ENCODE measurements around the gene CMBL.

The CMBL gene

GRCh38 chr5:10308844-10309243 lies 1.1 kb upstream of the CMBL start:
- Histone ChIP-seq H3K4me3 (ENCODE audit: low read length) (no peak overlapping the region), H3K4me1 (ENCODE audit: control insufficient read depth, low read depth, low read length) (peaks cover 2% of the 10 kb centered on the region), H3K18ac (ENCODE audit: low read length) (no peak overlapping the region), H2AK5ac (ENCODE audit: low read length) (no peak overlapping the region), H3K79me2 (ENCODE audit: control insufficient read depth, insufficient read depth, low read length) (no peaks in the 10 kb centered on the region), H3K56ac (ENCODE audit: low read length) (no peak overlapping the region), H3K36me3 (ENCODE audit: control insufficient read depth, insufficient read depth, low read length) (no peaks in the 10 kb centered on the region), H3K27ac (ENCODE audit: low read depth, low read length) (no peak overlapping the region), H3K79me1 (ENCODE audit: low read length) (no peaks in the 10 kb centered on the region), H4K8ac (ENCODE audit: low read depth, low read length) (no peak overlapping the region), H2BK120ac (ENCODE audit: low read depth, low read length) (no peak overlapping the region), H4K5ac (ENCODE audit: low read length) (no peak overlapping the region), H2BK5ac (ENCODE audit: low read length) (no peak overlapping the region), H3K4ac (ENCODE audit: low read depth, low read length) (no peak overlapping the region), H3K9ac (ENCODE audit: low read length) (no peak overlapping the region), H2BK15ac (replicated peaks; ENCODE audit: low read depth) (no peak overlapping the region), H3K27me3 (ENCODE audit: insufficient read depth, low read length, poor library complexity) (no peaks in the 10 kb centered on the region), H3K23ac (ENCODE audit: low read length) (no peak overlapping the region), H3K4me2 (ENCODE audit: low read length) (no peak overlapping the region)
- peak; percentile 11 for DNase-seq
- no CpG with 5 or more reads among the region's 6 CpGs for WGBS (ENCODE audit: extremely low coverage, insufficient coverage, low lambda C conversion rate)

- peak; percentile 12 for DNase-seq
- Histone ChIP-seq H3K36me3 (ENCODE audit: control insufficient read depth, insufficient read depth, low read length) (no peaks in the 10 kb centered on the region), H3K27me3 (ENCODE audit: insufficient read depth, low read length, poor library complexity) (no peaks in the 10 kb centered on the region), H3K79me2 (ENCODE audit: control insufficient read depth, insufficient read depth, low read length) (no peaks in the 10 kb centered on the region), H2BK120ac (ENCODE audit: low read depth, low read length) (no peak overlapping the region), H2BK5ac (ENCODE audit: low read length) (no peak overlapping the region), H3K9ac (ENCODE audit: low read length) (peak overlapping the region; percentile 92), H2AK5ac (ENCODE audit: low read length) (no peak overlapping the region), H2BK15ac (replicated peaks; ENCODE audit: low read depth) (no peak overlapping the region), H3K18ac (ENCODE audit: low read length) (peak overlapping the region; percentile 43), H3K4me3 (ENCODE audit: low read length) (no peak overlapping the region), H3K4ac (ENCODE audit: low read depth, low read length) (no peak overlapping the region), H3K56ac (ENCODE audit: low read length) (peak overlapping the region; percentile 98), H3K79me1 (ENCODE audit: low read length) (no peaks in the 10 kb centered on the region), H4K8ac (ENCODE audit: low read depth, low read length) (no peak overlapping the region), H3K23ac (ENCODE audit: low read length) (no peak overlapping the region), H3K27ac (ENCODE audit: low read depth, low read length) (no peak overlapping the region), H4K5ac (ENCODE audit: low read length) (no peak overlapping the region), H3K4me2 (ENCODE audit: low read length) (peak overlapping the region; percentile 83), H3K4me1 (ENCODE audit: control insufficient read depth, low read depth, low read length) (peaks cover 2% of the 10 kb centered on the region)
- WGBS (ENCODE audit: extremely low coverage, insufficient coverage, low lambda C conversion rate) = no CpG with 5 or more reads among the region's 8 CpGs
These were observed 896 bp downstream of the CMBL start for GRCh38 chr5:10306806-10307205.

GRCh38 chr5:10306114-10306513 lies 1.6 kb downstream of the CMBL start:
- no peak overlapping the region for H3K18ac ChIP-seq (ENCODE audit: low read length)
- no peak overlapping the region for H3K4ac ChIP-seq (ENCODE audit: low read depth, low read length)
- H2BK5ac ChIP-seq (ENCODE audit: low read length) = no peak overlapping the region
- no peak overlapping the region for H3K4me2 ChIP-seq (ENCODE audit: low read length)
- no peak overlapping the region for H3K23ac ChIP-seq (ENCODE audit: low read length)
- H4K5ac ChIP-seq (ENCODE audit: low read length) = no peak overlapping the region
- H3K4me3 ChIP-seq (ENCODE audit: low read length) = no peak overlapping the region
- H3K79me2 ChIP-seq (ENCODE audit: control insufficient read depth, insufficient read depth, low read length) = no peaks in the 10 kb centered on the region
- no peak overlapping the region for H3K56ac ChIP-seq (ENCODE audit: low read length)
- H2BK120ac ChIP-seq (ENCODE audit: low read depth, low read length) = no peak overlapping the region
- H3K9ac ChIP-seq (ENCODE audit: low read length) = no peak overlapping the region
- peaks cover 2% of the 10 kb centered on the region for H3K4me1 ChIP-seq (ENCODE audit: control insufficient read depth, low read depth, low read length)
- no peak overlapping the region for H2BK15ac ChIP-seq (replicated peaks; ENCODE audit: low read depth)
- no peaks in the 10 kb centered on the region for H3K27me3 ChIP-seq (ENCODE audit: insufficient read depth, low read length, poor library complexity)
- no CpG with 5 or more reads among the region's 5 CpGs for WGBS (ENCODE audit: extremely low coverage, insufficient coverage, low lambda C conversion rate)
- H3K36me3 ChIP-seq (ENCODE audit: control insufficient read depth, insufficient read depth, low read length) = no peaks in the 10 kb centered on the region
- no peak overlapping the region for H4K8ac ChIP-seq (ENCODE audit: low read depth, low read length)
- DNase-seq = peak; percentile 23
- no peak overlapping the region for H2AK5ac ChIP-seq (ENCODE audit: low read length)
- no peaks in the 10 kb centered on the region for H3K79me1 ChIP-seq (ENCODE audit: low read length)
- H3K27ac ChIP-seq (ENCODE audit: low read depth, low read length) = no peak overlapping the region

GRCh38 chr5:10304932-10305331 lies 2.8 kb downstream of the CMBL start:
- H4K5ac ChIP-seq (ENCODE audit: low read length) = no peak overlapping the region
- peak; percentile 39 for DNase-seq
- H3K56ac ChIP-seq (ENCODE audit: low read length) = no peak overlapping the region
- peaks cover 2% of the 10 kb centered on the region for H3K4me1 ChIP-seq (ENCODE audit: control insufficient read depth, low read depth, low read length)
- H3K79me1 ChIP-seq (ENCODE audit: low read length) = no peaks in the 10 kb centered on the region
- H3K4ac ChIP-seq (ENCODE audit: low read depth, low read length) = no peak overlapping the region
- H3K27me3 ChIP-seq (ENCODE audit: insufficient read depth, low read length, poor library complexity) = no peaks in the 10 kb centered on the region
- no peak overlapping the region for H2AK5ac ChIP-seq (ENCODE audit: low read length)
- no peak overlapping the region for H2BK15ac ChIP-seq (replicated peaks; ENCODE audit: low read depth)
- no peak overlapping the region for H3K18ac ChIP-seq (ENCODE audit: low read length)
- no peak overlapping the region for H3K9ac ChIP-seq (ENCODE audit: low read length)
- H3K79me2 ChIP-seq (ENCODE audit: control insufficient read depth, insufficient read depth, low read length) = no peaks in the 10 kb centered on the region
- H2BK5ac ChIP-seq (ENCODE audit: low read length) = no peak overlapping the region
- H3K23ac ChIP-seq (ENCODE audit: low read length) = no peak overlapping the region
- no peaks in the 10 kb centered on the region for H3K36me3 ChIP-seq (ENCODE audit: control insufficient read depth, insufficient read depth, low read length)
- no peak overlapping the region for H3K4me2 ChIP-seq (ENCODE audit: low read length)
- no peak overlapping the region for H3K4me3 ChIP-seq (ENCODE audit: low read length)
- no CpG with 5 or more reads among the region's 5 CpGs for WGBS (ENCODE audit: extremely low coverage, insufficient coverage, low lambda C conversion rate)
- H2BK120ac ChIP-seq (ENCODE audit: low read depth, low read length) = no peak overlapping the region
- H4K8ac ChIP-seq (ENCODE audit: low read depth, low read length) = no peak overlapping the region
- H3K27ac ChIP-seq (ENCODE audit: low read depth, low read length) = no peak overlapping the region

GRCh38 chr5:10303699-10304170 lies 4.0 kb downstream of the CMBL start:
- Histone ChIP-seq H2BK5ac (ENCODE audit: low read length) (no peak overlapping the region), H3K9ac (ENCODE audit: low read length) (no peak overlapping the region), H3K27ac (ENCODE audit: low read depth, low read length) (no peak overlapping the region), H3K56ac (ENCODE audit: low read length) (no peak overlapping the region), H4K8ac (ENCODE audit: low read depth, low read length) (no peak overlapping the region), H4K5ac (ENCODE audit: low read length) (no peak overlapping the region), H2AK5ac (ENCODE audit: low read length) (no peak overlapping the region), H3K4me3 (ENCODE audit: low read length) (no peak overlapping the region), H2BK15ac (replicated peaks; ENCODE audit: low read depth) (no peak overlapping the region), H2BK120ac (ENCODE audit: low read depth, low read length) (no peak overlapping the region), H3K18ac (ENCODE audit: low read length) (no peak overlapping the region), H3K79me2 (ENCODE audit: control insufficient read depth, insufficient read depth, low read length) (no peaks in the 10 kb centered on the region), H3K79me1 (ENCODE audit: low read length) (no peaks in the 10 kb centered on the region), H3K4me2 (ENCODE audit: low read length) (no peak overlapping the region), H3K23ac (ENCODE audit: low read length) (no peak overlapping the region), H3K27me3 (ENCODE audit: insufficient read depth, low read length, poor library complexity) (no peaks in the 10 kb centered on the region), H3K36me3 (ENCODE audit: control insufficient read depth, insufficient read depth, low read length) (no peaks in the 10 kb centered on the region), H3K4me1 (ENCODE audit: control insufficient read depth, low read depth, low read length) (peaks cover 2% of the 10 kb centered on the region), H3K4ac (ENCODE audit: low read depth, low read length) (no peak overlapping the region)
- DNase-seq = no peak
- no CpG with 5 or more reads among the region's 5 CpGs for WGBS (ENCODE audit: extremely low coverage, insufficient coverage, low lambda C conversion rate)

GRCh38 chr5:10303201-10303600 lies 4.5 kb downstream of the CMBL start:
- H3K4ac ChIP-seq (ENCODE audit: low read depth, low read length) = no peak overlapping the region
- no peak overlapping the region for H3K18ac ChIP-seq (ENCODE audit: low read length)
- H2BK15ac ChIP-seq (replicated peaks; ENCODE audit: low read depth) = no peak overlapping the region
- H2BK5ac ChIP-seq (ENCODE audit: low read length) = no peak overlapping the region
- H3K4me2 ChIP-seq (ENCODE audit: low read length) = no peak overlapping the region
- no peaks in the 10 kb centered on the region for H3K79me2 ChIP-seq (ENCODE audit: control insufficient read depth, insufficient read depth, low read length)
- H3K9ac ChIP-seq (ENCODE audit: low read length) = no peak overlapping the region
- no CpG with 5 or more reads among the region's 2 CpGs for WGBS (ENCODE audit: extremely low coverage, insufficient coverage, low lambda C conversion rate)
- no peak for DNase-seq
- H3K4me3 ChIP-seq (ENCODE audit: low read length) = no peak overlapping the region
- H4K8ac ChIP-seq (ENCODE audit: low read depth, low read length) = no peak overlapping the region
- H3K27me3 ChIP-seq (ENCODE audit: insufficient read depth, low read length, poor library complexity) = no peaks in the 10 kb centered on the region
- H3K56ac ChIP-seq (ENCODE audit: low read length) = no peak overlapping the region
- no peak overlapping the region for H2AK5ac ChIP-seq (ENCODE audit: low read length)
- no peak overlapping the region for H3K27ac ChIP-seq (ENCODE audit: low read depth, low read length)
- H3K79me1 ChIP-seq (ENCODE audit: low read length) = no peaks in the 10 kb centered on the region
- no peak overlapping the region for H4K5ac ChIP-seq (ENCODE audit: low read length)
- no peak overlapping the region for H2BK120ac ChIP-seq (ENCODE audit: low read depth, low read length)
- peaks cover 2% of the 10 kb centered on the region for H3K4me1 ChIP-seq (ENCODE audit: control insufficient read depth, low read depth, low read length)
- H3K36me3 ChIP-seq (ENCODE audit: control insufficient read depth, insufficient read depth, low read length) = no peaks in the 10 kb centered on the region
- H3K23ac ChIP-seq (ENCODE audit: low read length) = no peak overlapping the region
